Activated T-cell treated with anti-CD3 and anti-CD28 coated beads for 4 hours (primary cell): ENCODE data around the gene BCL7A.
"Not testable (repeated sequence)": the region's sequence is repeated elsewhere in the genome, so short reads cannot be mapped to it uniquely, and the experiment has no call there.

Source experiments
- DNase-seq: peaks from one replicate; pipeline ENCODE4 v3.0.0-alpha.2; 2020

The BCL7A gene

DNA sequence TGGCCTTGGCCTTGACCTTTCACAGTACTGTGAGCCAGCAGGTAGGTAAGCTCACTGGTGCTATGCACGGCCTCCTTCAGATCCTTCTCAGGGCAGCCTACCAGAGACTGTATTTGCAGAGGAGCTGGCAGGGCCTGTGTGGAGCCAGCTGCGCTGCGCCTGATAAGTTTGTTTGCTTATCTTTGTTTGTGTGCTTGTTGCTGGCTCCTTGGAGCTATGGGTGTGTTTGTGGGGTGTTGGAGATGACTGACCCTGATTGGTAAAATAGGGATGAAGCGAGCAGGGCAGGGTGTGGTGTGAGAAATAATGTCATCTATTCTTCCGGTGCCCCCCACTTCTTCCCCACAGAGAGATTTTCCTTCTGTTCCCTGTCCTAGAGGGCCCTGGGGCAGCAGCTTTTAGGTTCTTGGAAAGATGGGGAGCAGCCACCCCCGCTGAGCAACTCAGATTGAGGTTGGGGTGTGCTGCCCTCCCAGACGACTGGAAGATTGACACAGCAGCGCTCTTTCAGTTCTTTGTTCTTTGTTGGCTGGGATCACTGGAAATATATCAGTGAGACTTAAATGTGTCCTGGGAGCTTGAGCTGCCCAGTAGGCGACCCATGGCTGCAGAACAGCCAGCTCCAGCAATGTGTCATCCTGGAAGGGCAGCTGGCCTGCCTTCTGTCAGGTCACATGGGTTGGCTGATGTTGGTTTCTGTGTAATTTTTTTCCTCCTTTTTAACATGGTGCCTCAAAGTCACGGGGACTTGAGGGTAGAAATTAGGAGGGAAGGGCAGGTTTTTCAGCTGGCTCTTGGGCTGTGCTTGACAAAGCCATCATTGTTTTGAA is 76.5 kb downstream of the BCL7A start:
- no peak for DNase-seq

DNA sequence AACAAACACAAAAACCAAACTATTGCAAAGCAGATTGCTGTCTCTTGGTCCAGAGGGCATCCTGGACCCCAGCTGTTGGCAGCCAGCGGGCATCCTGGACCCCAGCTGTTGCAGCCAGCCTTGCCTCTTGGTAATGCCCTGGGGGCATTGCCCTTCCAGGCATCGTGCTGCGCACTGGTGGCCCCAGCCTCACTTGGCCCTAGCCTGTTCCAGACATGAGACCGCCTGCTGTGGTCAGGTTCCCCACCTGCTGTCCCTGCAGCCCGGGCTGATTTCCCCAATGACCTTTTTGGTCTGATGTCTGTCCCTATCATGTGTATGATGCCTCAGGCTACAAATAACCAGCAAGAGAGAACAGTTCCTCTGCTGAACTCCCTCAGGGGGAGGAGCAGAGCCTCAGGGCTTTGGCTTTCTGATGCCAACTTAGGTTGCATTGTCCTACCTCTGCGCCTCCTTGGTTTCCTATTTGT is 77.6 kb downstream of the BCL7A start:
- DNase-seq = no peak

DNA sequence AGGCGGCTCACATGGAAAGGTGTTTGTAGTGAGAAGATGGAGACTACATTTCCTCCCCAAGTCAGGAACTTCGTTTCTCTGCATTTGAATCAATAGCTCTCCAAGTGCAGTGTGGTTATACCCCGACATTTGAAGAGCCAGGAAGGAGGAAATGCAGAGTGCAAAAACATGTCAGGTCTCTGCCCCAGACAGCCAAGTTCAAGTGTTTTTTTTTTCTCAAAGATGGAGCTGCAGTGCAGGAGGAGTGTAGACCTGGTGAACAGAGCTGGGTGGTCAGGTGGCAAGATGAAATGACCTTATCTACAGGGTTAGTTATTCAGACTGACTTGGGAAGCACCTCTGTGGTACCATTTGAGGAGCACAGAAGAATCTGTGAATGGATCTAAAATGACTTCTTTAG is 78.2 kb downstream of the BCL7A start:
- DNase-seq = no peak

DNA sequence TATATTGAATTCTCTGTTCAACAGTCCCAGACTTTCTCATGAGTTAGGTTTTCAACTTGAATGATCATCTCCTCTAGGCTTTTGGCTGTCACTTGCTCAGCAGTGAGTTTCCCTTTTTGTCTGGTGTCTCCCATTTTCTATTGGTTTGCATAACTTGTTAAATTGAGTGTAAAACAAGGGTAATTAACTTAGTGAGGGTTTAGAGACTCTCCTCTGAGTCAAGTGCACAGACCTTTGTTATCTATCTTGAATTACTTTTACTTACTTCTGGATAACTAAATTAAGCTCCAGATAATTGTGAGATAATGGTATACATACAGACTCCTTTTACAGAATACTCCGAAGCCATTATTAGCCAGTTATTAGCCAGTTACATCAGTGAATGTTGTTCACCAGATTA is 78.9 kb downstream of the BCL7A start:
- no peak for DNase-seq

DNA sequence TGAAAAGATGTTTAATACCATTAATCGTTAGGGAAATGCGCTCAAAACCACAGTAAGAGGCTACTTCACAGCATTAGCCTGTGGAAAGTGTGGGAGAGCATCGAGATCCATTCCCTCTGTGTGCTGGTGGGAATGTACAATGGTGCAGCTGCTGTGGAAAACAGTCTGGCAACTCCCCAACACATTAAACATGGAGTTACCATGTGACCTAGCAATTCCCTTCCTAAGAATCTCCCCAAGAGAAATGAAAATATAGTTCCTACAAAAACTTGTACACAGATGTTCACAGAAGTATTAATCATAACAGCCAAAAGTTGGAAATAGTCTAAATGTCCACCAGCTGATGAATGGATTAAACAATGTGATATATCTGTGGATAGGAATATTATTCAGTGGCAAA is 80.6 kb downstream of the BCL7A start:
- DNase-seq = no peak

DNA sequence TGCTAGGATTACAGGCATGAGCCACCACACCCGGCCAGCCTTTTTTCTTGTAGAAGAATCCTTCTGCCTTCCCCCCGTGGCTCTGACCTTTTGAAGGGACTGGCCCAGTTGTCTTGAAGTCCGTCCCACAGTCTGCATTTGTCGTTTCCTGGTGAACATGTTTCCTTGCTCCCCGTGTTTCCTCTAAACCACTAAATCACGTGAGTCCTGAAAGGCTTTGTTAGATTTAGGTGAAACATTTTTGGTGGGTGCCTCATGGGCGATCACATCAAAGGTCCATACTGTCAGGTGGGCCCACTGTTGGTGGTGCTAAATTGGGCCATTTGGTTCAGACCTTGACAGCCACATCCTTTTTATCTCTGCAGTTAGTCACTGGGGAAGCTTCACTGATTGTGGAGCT is 83.2 kb downstream of the BCL7A start:
- no peak for DNase-seq

DNA sequence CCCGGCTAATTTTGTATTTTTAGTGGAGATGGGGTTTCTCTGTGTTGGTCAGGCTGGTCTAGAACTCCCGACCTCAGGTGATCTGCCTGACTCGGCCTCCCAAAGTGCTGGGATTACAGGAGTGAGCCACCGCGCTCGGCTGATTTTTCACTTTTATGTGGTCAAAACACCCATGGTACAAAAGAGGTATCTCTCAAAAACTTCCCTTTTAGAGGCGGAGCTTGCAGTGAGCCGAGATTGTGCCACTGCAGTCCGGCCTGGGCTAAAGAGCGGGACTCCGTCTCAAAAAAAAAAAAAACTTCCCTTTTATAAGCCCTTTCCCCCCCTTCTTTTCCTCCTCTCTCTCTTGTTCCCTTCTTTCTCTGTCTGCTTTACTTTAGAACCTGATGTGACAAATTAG is 83.8 kb downstream of the BCL7A start:
- DNase-seq = not testable (repeated sequence)

DNA sequence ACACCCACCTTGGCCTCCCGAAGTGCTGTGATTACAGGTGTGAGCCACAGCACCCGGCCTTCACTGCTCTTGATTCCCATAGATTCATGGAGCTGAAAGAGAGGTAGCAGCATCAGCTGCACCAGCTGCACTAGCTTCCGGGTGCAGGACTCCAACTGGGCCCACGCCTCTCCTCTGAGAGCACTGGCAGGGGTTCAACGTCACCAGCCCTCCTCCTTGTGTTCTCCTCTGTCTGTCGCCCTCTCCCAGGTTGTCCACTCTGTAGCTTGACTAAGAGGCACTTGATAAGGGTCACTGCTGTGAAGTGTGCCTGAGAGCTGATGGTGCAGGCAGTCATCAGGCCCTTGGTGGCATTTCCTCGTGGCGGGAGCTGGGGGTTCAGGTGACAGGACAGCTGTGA is 85.2 kb downstream of the BCL7A start:
- DNase-seq = no peak

DNA sequence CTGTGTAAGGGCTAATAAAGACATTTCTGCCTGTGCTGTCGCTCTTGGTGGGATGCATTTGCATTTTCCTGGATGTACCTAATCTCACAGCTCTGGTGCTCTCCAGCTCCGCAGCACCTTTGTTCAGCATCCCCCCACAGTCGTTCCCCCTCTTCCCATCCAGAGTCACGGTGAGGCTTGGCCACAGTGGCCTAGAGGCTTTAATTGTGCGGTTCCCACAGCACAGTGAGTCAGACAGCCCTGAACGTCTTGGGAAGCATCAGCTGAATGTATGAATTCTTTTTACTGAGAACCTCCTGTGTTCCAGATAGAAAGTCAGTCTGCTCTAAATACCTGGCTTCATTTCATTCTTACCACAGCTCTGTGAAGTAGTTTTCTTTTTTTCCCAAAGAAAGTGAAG is 85.6 kb downstream of the BCL7A start:
- DNase-seq = no peak

DNA sequence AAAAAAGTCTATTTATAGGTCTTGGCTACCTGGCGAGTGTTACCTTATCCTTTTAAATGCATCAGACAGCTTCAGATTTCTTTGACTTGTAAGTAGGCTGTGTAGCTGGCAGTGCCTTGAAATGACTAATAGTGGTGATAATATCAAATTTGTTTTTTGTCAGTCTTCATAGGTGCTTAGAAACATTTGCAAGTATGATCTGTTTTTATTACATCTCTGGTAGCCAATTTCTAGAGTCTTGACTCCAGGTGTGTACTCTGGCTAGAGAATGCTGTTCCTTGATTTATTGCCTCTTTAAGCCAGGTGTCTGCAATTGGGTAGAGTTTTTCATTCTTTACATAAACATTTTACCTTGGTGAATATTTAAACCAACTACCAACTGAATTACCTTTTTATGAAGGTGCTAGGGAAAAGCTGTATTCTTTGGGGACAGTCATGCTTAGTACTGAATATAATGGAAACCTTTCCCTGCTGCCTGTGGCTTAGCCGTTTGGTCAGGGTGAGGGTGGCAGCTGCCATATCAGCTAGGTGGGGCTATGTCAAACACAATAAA is 89.5 kb downstream of the BCL7A start:
- DNase-seq = no peak
